ENCODE results near the gene TIRAP. TPM values are rescaled to one million over a fixed set of nuclear protein-coding genes. Genes with fewer than 3 reads are reported as not detected.
A peak's percentile ranks its signal among the peaks of the same experiment; 100 is the strongest.

TIRAP gene
- total RNA-seq, 2 donors from 2014 or later: 6.3 to 7.4 TPM

- Histone ChIP-seq H3K27me3 (no peaks in the 10 kb centered on the region), H3K9me3 (no peaks in the 10 kb centered on the region), H3K27ac (peak overlapping the region; percentile 77 to 88), H3K4me1 (peaks cover 0 to 41% of the 10 kb centered on the region in 2 donors), H3K36me3 (no peaks in the 10 kb centered on the region), H3K4me3 (peak overlapping the region in 1 of 2 donors; percentile 15)
- TF ChIP-seq CTCF (IDR thresholded peaks at IDR 0.05): no peak
- DNase-seq (ENCODE audit: low spot score): peak; percentile 93
Observed at GRCh38 chr11:126317756-126318573, 35.1 kb downstream of the TIRAP start.

GRCh38 chr11:126318574-126319373, 35.9 kb downstream of the TIRAP start:
- Histone ChIP-seq H3K27ac (peak overlapping the region; percentile 77 to 88), H3K4me1 (peaks cover 0 to 41% of the 10 kb centered on the region in 2 donors), H3K27me3 (no peaks in the 10 kb centered on the region), H3K36me3 (no peaks in the 10 kb centered on the region), H3K4me3 (no peak overlapping the region), H3K9me3 (no peaks in the 10 kb centered on the region)
- DNase-seq (ENCODE audit: low spot score): peak; percentile 71
- TF ChIP-seq CTCF (IDR thresholded peaks at IDR 0.05): no peak

- Histone ChIP-seq H3K4me3 (no peak overlapping the region), H3K27me3 (no peaks in the 10 kb centered on the region), H3K27ac (peak overlapping the region; percentile 77 to 88), H3K9me3 (no peaks in the 10 kb centered on the region), H3K36me3 (no peaks in the 10 kb centered on the region), H3K4me1 (peaks cover 0 to 41% of the 10 kb centered on the region in 2 donors)
- TF ChIP-seq CTCF (IDR thresholded peaks at IDR 0.05): no peak
- no peak for DNase-seq (ENCODE audit: low spot score)
Observed at GRCh38 chr11:126319374-126319740, 36.5 kb downstream of the TIRAP start.

GRCh38 chr11:126322996-126323395, 40.1 kb downstream of the TIRAP start:
- TF ChIP-seq CTCF (IDR thresholded peaks at IDR 0.05): no peak
- no peaks in the 10 kb centered on the region for H3K36me3 ChIP-seq
- DNase-seq (ENCODE audit: low spot score): no peak
- no peak overlapping the region for H3K4me3 ChIP-seq
- H3K27ac ChIP-seq: no peak overlapping the region
- H3K9me3 ChIP-seq: no peaks in the 10 kb centered on the region
- no peaks in the 10 kb centered on the region for H3K27me3 ChIP-seq
- H3K4me1 ChIP-seq: peaks cover 0 to 30% of the 10 kb centered on the region in 2 donors

GRCh38 chr11:126327281-126328000, 44.5 kb downstream of the TIRAP start:
- no peaks in the 10 kb centered on the region for H3K36me3 ChIP-seq
- H3K4me3 ChIP-seq: no peak overlapping the region
- peaks cover 0 to 13% of the 10 kb centered on the region in 2 donors for H3K4me1 ChIP-seq
- no peak for DNase-seq (ENCODE audit: low spot score)
- no peaks in the 10 kb centered on the region for H3K9me3 ChIP-seq
- H3K27ac ChIP-seq: no peak overlapping the region
- no peak for TF ChIP-seq CTCF (IDR thresholded peaks at IDR 0.05)
- H3K27me3 ChIP-seq: no peaks in the 10 kb centered on the region
